D721Med (cell line): Measurements from ENCODE around the gene LRRK2.

Source experiments
- DNase-seq: peaks from one replicate; pipeline ENCODE4 v3.0.0; 2011; ENCODE audit warnings: low spot score; ENCODE audit not compliant: insufficient read length
- FAIRE-seq: peaks from 2 replicates; lab custom pipeline; 2011; peaks lifted over from hg19 to GRCh38; lab: Jason Lieb, UNC
- CTCF ChIP-seq: IDR thresholded peaks from 2 replicates; pipeline ENCODE4 v1.5.1; 2012; ENCODE audit warnings: mild to moderate bottlenecking, control low read depth; ENCODE audit not compliant: insufficient read depth; ENCODE audit errors: missing control alignments

The LRRK2 gene

GRCh38 chr12:40229690-40230651, 5.2 kb downstream of the LRRK2 start:
- TF ChIP-seq CTCF = no peak
- no peak for FAIRE-seq
- no peak for DNase-seq

- no peak for DNase-seq
- no peak for FAIRE-seq
- no peak for TF ChIP-seq CTCF
These were observed 7.8 kb downstream of the LRRK2 start for GRCh38 chr12:40232602-40233001.

- TF ChIP-seq CTCF = no peak
- DNase-seq (no peak), FAIRE-seq (no peak)
These were observed 9.1 kb downstream of the LRRK2 start for GRCh38 chr12:40233741-40234367.

GRCh38 chr12:40236357-40236850, 11.6 kb downstream of the LRRK2 start:
- TF ChIP-seq CTCF = no peak
- DNase-seq (no peak), FAIRE-seq (no peak)

GRCh38 chr12:40238266-40238902, 13.6 kb downstream of the LRRK2 start:
- FAIRE-seq = no peak
- TF ChIP-seq CTCF = no peak
- DNase-seq = no peak

- FAIRE-seq (no peak), DNase-seq (no peak)
- TF ChIP-seq CTCF = no peak
These were observed 14.2 kb downstream of the LRRK2 start for GRCh38 chr12:40238979-40239378.
